H9 (cell line): Measurements from ENCODE around the gene IL25. TPM values are rescaled to one million over a fixed set of nuclear protein-coding genes. Genes with fewer than 3 reads are reported as not detected.

Experiments used
- DNase-seq: peaks from one replicate; pipeline ENCODE4 v3.0.0-alpha.2; 2017
- H2AFZ ChIP-seq: one replicate; pipeline ENCODE4 v1.6.1; 2013; ENCODE audit warnings: mild to moderate bottlenecking, low read length, control low read depth, moderate library complexity
- H2AK5ac ChIP-seq: 2 replicates; pipeline ENCODE4 v1.6.1; 2013; ENCODE audit warnings: low read length, control low read depth, mixed read lengths; ENCODE audit not compliant: insufficient read length
- H2BK120ac ChIP-seq: one replicate; pipeline ENCODE4 v1.6.1; 2013; ENCODE audit warnings: low read depth, mild to moderate bottlenecking, low read length, control low read depth, inconsistent platforms; ENCODE audit not compliant: poor library complexity, severe bottlenecking
- H2BK12ac ChIP-seq: 2 replicates; pipeline ENCODE4 v1.6.1; 2013; ENCODE audit warnings: low read length, control low read depth, mixed read lengths, low read depth; ENCODE audit not compliant: insufficient read length
- H2BK15ac ChIP-seq: 2 replicates; pipeline ENCODE4 v1.6.1; 2013; ENCODE audit warnings: low read depth, low read length, control low read depth
- H2BK20ac ChIP-seq: one replicate; pipeline ENCODE4 v1.6.1; 2013; ENCODE audit warnings: low read depth, mild to moderate bottlenecking, low read length, control low read depth, inconsistent platforms; ENCODE audit not compliant: poor library complexity, severe bottlenecking
- H2BK5ac ChIP-seq: 2 replicates; pipeline ENCODE4 v1.6.1; 2013; ENCODE audit warnings: low read length, control low read depth, mixed read lengths; ENCODE audit not compliant: insufficient read length
- H3K14ac ChIP-seq: 2 replicates; pipeline ENCODE4 v1.6.1; 2013; ENCODE audit warnings: low read length, control low read depth; ENCODE audit not compliant: insufficient read depth
- H3K18ac ChIP-seq: 2 replicates; pipeline ENCODE4 v1.6.1; 2013; ENCODE audit warnings: low read depth, mild to moderate bottlenecking, mixed read lengths, low read length, control low read depth; ENCODE audit not compliant: insufficient read length
- H3K23ac ChIP-seq: 2 replicates; pipeline ENCODE4 v1.6.1; 2013; ENCODE audit warnings: low read length, control low read depth, mixed read lengths, low read depth; ENCODE audit not compliant: insufficient read length
- H3K23me2 ChIP-seq: 2 replicates; pipeline ENCODE4 v1.6.1; 2013; ENCODE audit warnings: low read depth, mild to moderate bottlenecking, mixed read lengths, low read length, control low read depth; ENCODE audit not compliant: insufficient read length, poor library complexity, severe bottlenecking
- H3K27ac ChIP-seq: 2 replicates; pipeline ENCODE4 v1.5.1; 2013; ENCODE audit warnings: low read length, control low read depth, mixed read lengths, low read depth; ENCODE audit not compliant: insufficient read length
- H3K27me3 ChIP-seq: 2 replicates; pipeline ENCODE4 v1.6.1; 2013; ENCODE audit warnings: low read length, control low read depth, inconsistent platforms; ENCODE audit not compliant: insufficient read depth
- H3K4ac ChIP-seq: 2 replicates; pipeline ENCODE4 v1.6.1; 2013; ENCODE audit warnings: low read depth, mild to moderate bottlenecking, control low read depth, inconsistent platforms, low read length, moderate library complexity
- H3K4me1 ChIP-seq: 2 replicates; pipeline ENCODE4 v1.6.1; 2013; ENCODE audit warnings: low read length, control low read depth, inconsistent platforms; ENCODE audit not compliant: insufficient read depth
- H3K4me2 ChIP-seq: 2 replicates; pipeline ENCODE4 v1.6.1; 2013; ENCODE audit warnings: low read length, control low read depth, mixed read lengths; ENCODE audit not compliant: insufficient read length, insufficient read depth
- H3K56ac ChIP-seq: 2 replicates; pipeline ENCODE4 v1.6.1; 2013; ENCODE audit warnings: low read depth, mild to moderate bottlenecking, mixed read lengths, low read length, control low read depth; ENCODE audit not compliant: insufficient read length
- H3K79me1 ChIP-seq: 2 replicates; pipeline ENCODE4 v1.6.1; 2013; ENCODE audit warnings: low read depth, mild to moderate bottlenecking, moderate library complexity, low read length, control low read depth, inconsistent platforms; ENCODE audit not compliant: insufficient read depth, poor library complexity, severe bottlenecking
- H3K79me2 ChIP-seq: 2 replicates; pipeline ENCODE4 v1.6.1; 2013; ENCODE audit warnings: low read length, control low read depth, inconsistent platforms; ENCODE audit not compliant: insufficient read depth
- H3K9ac ChIP-seq: 2 replicates; pipeline ENCODE4 v1.6.1; 2013; ENCODE audit warnings: low read length, control low read depth, mixed read lengths; ENCODE audit not compliant: insufficient read length; ENCODE audit errors: extremely low read depth
- H3K9me3 ChIP-seq: one replicate; pipeline ENCODE4 v1.6.1; 2013; ENCODE audit warnings: low read depth, low read length, inconsistent platforms; ENCODE audit not compliant: control insufficient read depth
- H3T11ph ChIP-seq: one replicate; pipeline ENCODE4 v1.6.1; 2013; ENCODE audit warnings: mild to moderate bottlenecking, low read length, control low read depth, inconsistent platforms
- H4K20me1 ChIP-seq: one replicate; pipeline ENCODE4 v1.6.1; 2013; ENCODE audit not compliant: control insufficient read depth, insufficient read length, insufficient read depth
- H4K5ac ChIP-seq: 2 replicates; pipeline ENCODE4 v1.6.1; 2013; ENCODE audit warnings: low read depth, mild to moderate bottlenecking, mixed read lengths, low read length, control low read depth; ENCODE audit not compliant: insufficient read length
- H4K8ac ChIP-seq: replicated peaks from 2 replicates; pipeline ENCODE4 v1.6.1; 2013; ENCODE audit warnings: low read length, control low read depth, mixed read lengths, low read depth; ENCODE audit not compliant: insufficient read length
- H4K91ac ChIP-seq: 2 replicates; pipeline ENCODE4 v1.6.1; 2013; ENCODE audit warnings: low read depth, mild to moderate bottlenecking, moderate library complexity, mixed read lengths, low read length, control low read depth; ENCODE audit not compliant: insufficient read length
- H3K27ac Mint-ChIP-seq, 3 experiments: 2 replicates in 2 of 3; 3 replicates in 1 of 3; pipeline ENCODE4 v1.8.0; 2020 to 2021; ENCODE audit warnings: mixed read lengths in 3 of 3, mild to moderate bottlenecking in 1 of 3, moderate library complexity in 1 of 3
- H3K27me3 Mint-ChIP-seq: 2 replicates; pipeline ENCODE4 v1.8.0; 2021; ENCODE audit warnings: low read depth, mild to moderate bottlenecking, moderate library complexity, mixed read lengths
- H3K36me3 Mint-ChIP-seq, 3 experiments: 2 replicates in 2 of 3; 3 replicates in 1 of 3; pipeline ENCODE4 v1.8.0; 2020 to 2021; ENCODE audit warnings: low read depth in 3 of 3, mixed read lengths in 3 of 3; ENCODE audit not compliant: insufficient read depth in 1 of 3
- H3K4me1 Mint-ChIP-seq, 2 experiments: 2 replicates each; pipeline ENCODE4 v1.8.0; 2020; ENCODE audit warnings: mixed read lengths in 2 of 2
- H3K4me3 Mint-ChIP-seq, 2 experiments: 2 replicates in 1 of 2; 3 replicates in 1 of 2; pipeline ENCODE4 v1.8.0; 2020 to 2021; ENCODE audit warnings: mild to moderate bottlenecking in 2 of 2, mixed read lengths in 2 of 2, moderate library complexity in 1 of 2
- H3K9me3 Mint-ChIP-seq, 2 experiments: 2 replicates in 1 of 2; 3 replicates in 1 of 2; pipeline ENCODE4 v1.8.0; 2020; ENCODE audit warnings: mild to moderate bottlenecking in 2 of 2, mixed read lengths in 2 of 2, moderate library complexity in 1 of 2
- CTCF ChIP-seq: fragments of 200-600 bp; sonication (generic); conservative IDR thresholded peaks from 3 replicates; pipeline ENCODE4 v1.8.0; 2021; ENCODE audit warnings: antibody characterized with exemption, mild to moderate bottlenecking
- WGBS: extraction: QIAGEN DNeasy Blood & Tissue Kit; methylation state at CpG from one replicate; pipeline ENCODE4 v1.1.7; 2013; ENCODE audit warnings: missing lambda C conversion rate, low lambda C conversion rate, mixed read lengths; ENCODE audit not compliant: insufficient read length; ENCODE audit errors: extremely low coverage; 5-methylcytosine and 5-hydroxymethylcytosine counted together
- total RNA-seq: library from RNA; stranded (reverse); gene quantifications from 2 replicates; pipeline ENCODE4 v1.2.1, GENCODE V29; 2021

IL25 gene
- total RNA-seq, 1 experiment from 2014 or later, result not detected

DNA sequence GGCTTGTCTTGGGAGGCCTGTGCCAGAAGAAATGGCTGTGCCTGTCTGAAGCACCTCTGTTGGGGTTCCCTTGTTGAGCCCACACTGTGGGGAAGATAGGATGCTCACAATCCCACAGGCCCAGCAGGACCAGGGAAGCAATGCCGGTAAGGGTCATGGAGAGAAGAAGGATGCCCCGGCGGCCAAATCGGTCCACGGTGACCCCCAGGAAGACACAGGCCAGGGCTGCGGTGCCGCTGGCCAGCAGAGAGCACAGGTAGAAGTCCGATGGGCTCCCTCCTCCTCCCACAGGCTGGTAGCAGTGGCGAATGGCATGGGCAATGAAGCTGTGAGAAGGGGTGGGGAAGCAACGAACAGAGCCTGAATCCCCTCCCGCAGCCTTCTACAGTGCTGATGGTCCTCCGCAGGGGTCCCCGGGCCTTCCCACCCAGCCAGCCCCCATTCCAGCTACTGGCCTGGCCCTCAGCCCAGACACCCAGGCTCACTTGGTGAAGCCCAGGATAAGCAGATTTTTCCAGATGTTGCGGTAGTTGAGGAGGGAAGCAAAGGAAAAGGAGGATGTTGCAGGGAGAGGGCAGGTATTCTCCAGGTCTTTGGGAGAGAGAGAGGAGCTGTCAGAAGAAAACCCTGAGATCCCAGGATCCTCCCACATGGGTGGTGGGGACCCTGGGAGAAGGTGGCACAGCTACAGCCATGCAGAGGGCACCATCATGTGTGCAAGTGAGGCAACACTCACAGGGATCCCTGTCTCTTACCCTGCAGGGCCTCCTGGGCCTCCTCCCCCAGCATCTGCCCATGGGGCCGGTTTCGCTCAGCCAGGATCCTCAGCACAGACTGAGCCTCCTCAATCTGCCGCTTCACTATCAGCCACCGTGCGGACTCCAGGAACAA is 25.0 kb upstream of the IL25 start:
- Histone ChIP-seq H2BK15ac (no peak overlapping the region), H3K4me2 (no peak overlapping the region), H4K20me1 (no peaks in the 10 kb centered on the region), H2BK12ac (no peak overlapping the region), H3K14ac (no peak overlapping the region), H2AK5ac (no peak overlapping the region), H3K79me2 (no peaks in the 10 kb centered on the region), H3K9ac (no peak overlapping the region), H3K4me1 (no peaks in the 10 kb centered on the region; the same call in 1 of the 2 replicates), H3K23me2 (peaks cover 5% of the 10 kb centered on the region), H4K91ac (no peak overlapping the region), H2BK120ac (no peak overlapping the region), H2BK20ac (no peak overlapping the region), H3T11ph (no peak overlapping the region), H3K56ac (no peak overlapping the region), H2BK5ac (no peak overlapping the region), H3K27me3 (no peaks in the 10 kb centered on the region), H4K5ac (no peak overlapping the region), H3K4ac (no peak overlapping the region), H3K27ac (no peak overlapping the region), H3K79me1 (no peaks in the 10 kb centered on the region), H3K23ac (no peak overlapping the region), H3K18ac (no peak overlapping the region), H4K8ac (no peak overlapping the region), H3K9me3 (no peaks in the 10 kb centered on the region), H2AFZ (no peak overlapping the region)
- Mint-ChIP-seq H3K27me3 (peaks cover 16% of the 10 kb centered on the region), H3K9me3 (no peaks in the 10 kb centered on the region; a peak in 2 of 5 replicates), H3K36me3 (peaks cover 16 to 26% (median 22%) of the 10 kb centered on the region in 3 experiments), H3K27ac (no peak overlapping the region; a peak in 1 of 7 replicates), H3K4me3 (no peak overlapping the region), H3K4me1 (peaks cover 19 to 21% of the 10 kb centered on the region in 2 experiments)
- no peak for DNase-seq
- TF ChIP-seq CTCF, result no peak
- no CpG with 5 or more reads among the region's 19 CpGs for WGBS
